Stimulated activated CD4-positive, alpha-beta T cell treated with anti-CD3 and anti-CD28 coated beads, Interleukin-2, amount 100 ng/mL, for 24 hours (primary cell): Measurements from ENCODE around the gene UNC13A.

Experiments
- DNase-seq, 2 donors: peaks; one replicate each; pipeline ENCODE4 v3.0.0-alpha.2; 2020

Gene UNC13A

GRCh38 chr19:17624314-17624991, 63.7 kb downstream of the UNC13A start:
- DNase-seq, result no peak

- no peak for DNase-seq
Observed at GRCh38 chr19:17623224-17623935, 64.8 kb downstream of the UNC13A start.

GRCh38 chr19:17620696-17621095, 67.5 kb downstream of the UNC13A start:
- DNase-seq, result no peak

GRCh38 chr19:17618936-17619335, 69.2 kb downstream of the UNC13A start:
- DNase-seq, result no peak

GRCh38 chr19:17618281-17618903, 69.8 kb downstream of the UNC13A start:
- DNase-seq, result no peak

GRCh38 chr19:17617807-17618192, 70.4 kb downstream of the UNC13A start:
- no peak for DNase-seq

- peak in 1 of 2 donors; percentile 23 for DNase-seq
Observed at GRCh38 chr19:17616961-17617806, 71.0 kb downstream of the UNC13A start.

- no peak for DNase-seq
Observed at GRCh38 chr19:17616686-17616960, 71.5 kb downstream of the UNC13A start.

- DNase-seq, result no peak
Observed at GRCh38 chr19:17615889-17616685, 72.1 kb downstream of the UNC13A start.

GRCh38 chr19:17614476-17614875, 73.7 kb downstream of the UNC13A start:
- no peak for DNase-seq

- DNase-seq, result no peak
Observed at GRCh38 chr19:17611462-17612244, 76.5 kb downstream of the UNC13A start.

GRCh38 chr19:17610384-17610783, 77.8 kb downstream of the UNC13A start:
- DNase-seq, result no peak

- no peak for DNase-seq
Observed at GRCh38 chr19:17607936-17608335, 80.2 kb downstream of the UNC13A start.

- DNase-seq, result no peak
Observed at GRCh38 chr19:17606590-17607185, 81.5 kb downstream of the UNC13A start.

- peak; percentile 78 to 85 for DNase-seq
Observed at GRCh38 chr19:17605761-17606589, 82.2 kb downstream of the UNC13A start.

- no peak for DNase-seq
Observed at GRCh38 chr19:17605117-17605516, 83.0 kb downstream of the UNC13A start.

GRCh38 chr19:17604372-17605025, 83.7 kb downstream of the UNC13A start:
- no peak for DNase-seq

- DNase-seq, result no peak
Observed at GRCh38 chr19:17602872-17603510, 85.2 kb downstream of the UNC13A start.

GRCh38 chr19:17602217-17602616, 85.9 kb downstream of the UNC13A start:
- no peak for DNase-seq
